Parathyroid adenoma (tissue), 2 donors: Measurements from ENCODE around the gene GRM8.

Source experiments
- H2AFZ ChIP-seq: fragments of 300-600 bp; sonication (generic); one replicate; pipeline ENCODE4 v1.7.0; 2017; ENCODE audit warnings: antibody characterized with exemption, mild to moderate bottlenecking
- H3K27ac ChIP-seq: fragments of 300-600 bp; sonication (generic); one replicate; pipeline ENCODE4 v1.7.0; 2017
- H3K27me3 ChIP-seq: fragments of 300-600 bp; sonication (generic); one replicate; pipeline ENCODE4 v1.7.0; 2017; ENCODE audit warnings: low read length; ENCODE audit not compliant: control insufficient read depth, insufficient read depth
- H3K36me3 ChIP-seq: fragments of 300-600 bp; sonication (generic); one replicate; pipeline ENCODE4 v1.7.0; 2017; ENCODE audit warnings: low read length; ENCODE audit not compliant: control insufficient read depth, insufficient read depth
- H3K4me1 ChIP-seq: fragments of 300-600 bp; sonication (generic); one replicate; pipeline ENCODE4 v1.7.0; 2017; ENCODE audit warnings: control low read depth
- H3K4me2 ChIP-seq: fragments of 300-600 bp; sonication (generic); one replicate; pipeline ENCODE4 v1.7.0; 2017; ENCODE audit warnings: low read length
- H3K4me3 ChIP-seq: fragments of 300-600 bp; sonication (generic); one replicate; pipeline ENCODE4 v1.7.0; 2017; ENCODE audit warnings: low read depth, low read length
- H3K79me2 ChIP-seq: fragments of 300-600 bp; sonication (generic); one replicate; pipeline ENCODE4 v1.7.0; 2017; ENCODE audit warnings: control low read depth
- H3K9ac ChIP-seq: fragments of 300-600 bp; sonication (generic); one replicate; pipeline ENCODE4 v1.7.0; 2017; ENCODE audit warnings: mild to moderate bottlenecking
- H3K9me3 ChIP-seq: fragments of 300-600 bp; sonication (generic); one replicate; pipeline ENCODE4 v1.7.0; 2017; ENCODE audit warnings: low read length; ENCODE audit not compliant: control insufficient read depth
- TF ChIP-seq, protein P1 (sequence below): fragments of 300-600 bp; sonication (generic); IDR thresholded peaks from one replicate; pipeline ENCODE4 v1.7.0; 2017; ENCODE audit warnings: antibody characterized with exemption, mild to moderate bottlenecking
- donor health status: primary hyperparathyroidism.

Gene GRM8

DNA sequence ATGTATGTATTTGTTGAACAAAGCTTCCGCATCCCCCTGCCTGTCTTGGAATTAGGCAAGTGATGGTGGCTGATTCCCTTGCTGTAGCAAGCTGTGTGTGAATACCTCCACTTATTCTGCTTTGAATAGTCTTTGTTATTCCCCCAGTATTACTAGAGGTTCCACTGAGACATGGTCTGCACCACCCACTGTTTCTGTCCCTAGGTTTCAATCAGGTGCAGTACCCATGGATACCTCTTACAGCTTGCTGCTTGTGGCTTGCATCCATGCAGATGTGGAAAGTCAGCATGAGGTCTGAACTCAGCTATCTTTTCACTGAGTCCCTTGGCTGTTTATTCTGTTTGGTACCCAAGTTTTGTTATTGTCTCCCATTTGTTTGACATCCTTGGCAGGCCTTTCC is 447.4 kb downstream of the GRM8 start:
- no peaks in the 10 kb centered on the region for H3K9me3 ChIP-seq
- H3K9ac ChIP-seq, result no peak overlapping the region
- no peaks in the 10 kb centered on the region for H3K27me3 ChIP-seq
- no peak overlapping the region for H3K27ac ChIP-seq
- no peaks in the 10 kb centered on the region for H3K36me3 ChIP-seq
- no peaks in the 10 kb centered on the region for H3K4me1 ChIP-seq
- H3K4me2 ChIP-seq, result no peak overlapping the region
- H2AFZ ChIP-seq, result no peak overlapping the region
- no peaks in the 10 kb centered on the region for H3K79me2 ChIP-seq
- TF ChIP-seq, protein P1, sequence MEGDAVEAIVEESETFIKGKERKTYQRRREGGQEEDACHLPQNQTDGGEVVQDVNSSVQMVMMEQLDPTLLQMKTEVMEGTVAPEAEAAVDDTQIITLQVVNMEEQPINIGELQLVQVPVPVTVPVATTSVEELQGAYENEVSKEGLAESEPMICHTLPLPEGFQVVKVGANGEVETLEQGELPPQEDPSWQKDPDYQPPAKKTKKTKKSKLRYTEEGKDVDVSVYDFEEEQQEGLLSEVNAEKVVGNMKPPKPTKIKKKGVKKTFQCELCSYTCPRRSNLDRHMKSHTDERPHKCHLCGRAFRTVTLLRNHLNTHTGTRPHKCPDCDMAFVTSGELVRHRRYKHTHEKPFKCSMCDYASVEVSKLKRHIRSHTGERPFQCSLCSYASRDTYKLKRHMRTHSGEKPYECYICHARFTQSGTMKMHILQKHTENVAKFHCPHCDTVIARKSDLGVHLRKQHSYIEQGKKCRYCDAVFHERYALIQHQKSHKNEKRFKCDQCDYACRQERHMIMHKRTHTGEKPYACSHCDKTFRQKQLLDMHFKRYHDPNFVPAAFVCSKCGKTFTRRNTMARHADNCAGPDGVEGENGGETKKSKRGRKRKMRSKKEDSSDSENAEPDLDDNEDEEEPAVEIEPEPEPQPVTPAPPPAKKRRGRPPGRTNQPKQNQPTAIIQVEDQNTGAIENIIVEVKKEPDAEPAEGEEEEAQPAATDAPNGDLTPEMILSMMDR, result no peak
- H3K4me3 ChIP-seq, result no peak overlapping the region

DNA sequence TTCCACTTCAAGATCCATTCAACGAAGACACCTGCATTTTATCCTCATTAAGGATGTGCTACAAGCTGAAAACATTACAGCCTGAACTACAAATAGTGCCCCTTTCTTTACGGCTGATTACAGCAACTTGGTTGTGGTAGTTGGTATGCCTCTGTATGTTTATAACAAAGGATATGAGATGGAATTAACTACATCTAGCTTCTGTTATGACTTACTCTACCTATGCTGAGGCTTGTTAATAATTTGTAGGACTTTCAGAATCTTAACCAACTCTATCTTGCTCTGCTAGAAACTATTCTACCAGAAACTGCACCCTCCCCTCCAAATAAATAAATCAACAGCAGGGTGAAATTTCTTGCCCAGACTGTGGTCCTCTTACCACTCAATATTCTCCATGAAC is 448.1 kb downstream of the GRM8 start:
- Histone ChIP-seq H3K4me1 (no peaks in the 10 kb centered on the region), H3K9me3 (no peaks in the 10 kb centered on the region), H3K4me3 (no peak overlapping the region), H3K9ac (no peak overlapping the region), H3K27ac (no peak overlapping the region), H3K4me2 (no peak overlapping the region), H3K27me3 (no peaks in the 10 kb centered on the region), H3K36me3 (no peaks in the 10 kb centered on the region), H2AFZ (no peak overlapping the region), H3K79me2 (no peaks in the 10 kb centered on the region)
- TF ChIP-seq, protein P1, result no peak

DNA sequence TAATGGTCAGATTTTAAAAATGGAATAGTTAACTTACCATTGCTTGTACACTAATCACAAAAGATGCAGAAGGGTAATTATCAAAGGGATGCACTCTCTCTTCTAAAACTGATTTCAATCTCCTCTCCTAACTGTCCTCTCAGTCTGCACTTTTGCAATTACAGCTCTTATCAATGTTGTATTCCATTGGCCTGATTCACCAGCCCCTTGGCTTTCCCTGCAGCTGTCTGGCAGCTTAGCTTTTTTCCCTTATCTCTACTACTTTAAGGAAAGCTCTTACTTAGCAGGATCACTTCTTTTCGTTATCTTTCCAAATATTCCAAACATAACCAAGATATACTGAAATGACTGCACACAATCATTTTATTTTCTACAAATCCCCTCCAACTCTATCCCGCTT is 448.8 kb downstream of the GRM8 start:
- TF ChIP-seq, protein P1, result no peak
- H2AFZ ChIP-seq, result no peak overlapping the region
- no peak overlapping the region for H3K4me3 ChIP-seq
- H3K27ac ChIP-seq, result no peak overlapping the region
- H3K4me2 ChIP-seq, result no peak overlapping the region
- H3K4me1 ChIP-seq, result no peaks in the 10 kb centered on the region
- H3K27me3 ChIP-seq, result no peaks in the 10 kb centered on the region
- H3K36me3 ChIP-seq, result no peaks in the 10 kb centered on the region
- no peaks in the 10 kb centered on the region for H3K9me3 ChIP-seq
- no peaks in the 10 kb centered on the region for H3K79me2 ChIP-seq
- H3K9ac ChIP-seq, result no peak overlapping the region

DNA sequence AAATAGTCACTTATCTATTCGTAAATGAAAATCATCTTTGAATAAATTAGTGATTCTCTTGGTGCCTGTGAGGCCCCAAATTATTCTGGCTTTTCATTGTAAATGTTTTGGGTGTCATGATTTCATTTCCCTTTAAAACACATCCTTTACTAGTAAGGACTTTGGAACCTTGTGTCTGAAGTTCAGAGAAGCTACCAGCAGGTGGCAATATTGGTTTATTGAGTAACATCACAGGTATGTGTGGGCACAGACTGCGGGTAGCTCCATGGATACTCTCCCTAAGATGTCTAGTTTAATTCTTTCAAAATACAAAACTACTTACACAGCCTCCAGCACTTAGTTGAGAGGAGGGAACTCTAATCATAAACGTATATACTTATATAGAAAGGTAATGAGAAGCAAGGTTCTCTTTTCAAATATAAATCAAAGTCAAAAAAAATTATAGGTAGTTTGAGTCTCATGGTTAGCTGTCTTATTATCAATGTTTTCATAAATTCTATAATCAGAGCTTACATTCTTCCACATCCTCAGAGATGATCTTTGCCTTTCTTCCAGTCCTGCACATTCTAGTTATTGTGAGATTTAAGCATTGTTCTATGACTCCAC is 449.6 kb downstream of the GRM8 start:
- Histone ChIP-seq H3K79me2 (no peaks in the 10 kb centered on the region), H3K9me3 (no peaks in the 10 kb centered on the region), H3K4me3 (no peak overlapping the region), H2AFZ (no peak overlapping the region), H3K4me2 (no peak overlapping the region), H3K27ac (no peak overlapping the region), H3K36me3 (no peaks in the 10 kb centered on the region), H3K4me1 (no peaks in the 10 kb centered on the region), H3K9ac (no peak overlapping the region), H3K27me3 (no peaks in the 10 kb centered on the region)
- TF ChIP-seq, protein P1, result peak; percentile 65

DNA sequence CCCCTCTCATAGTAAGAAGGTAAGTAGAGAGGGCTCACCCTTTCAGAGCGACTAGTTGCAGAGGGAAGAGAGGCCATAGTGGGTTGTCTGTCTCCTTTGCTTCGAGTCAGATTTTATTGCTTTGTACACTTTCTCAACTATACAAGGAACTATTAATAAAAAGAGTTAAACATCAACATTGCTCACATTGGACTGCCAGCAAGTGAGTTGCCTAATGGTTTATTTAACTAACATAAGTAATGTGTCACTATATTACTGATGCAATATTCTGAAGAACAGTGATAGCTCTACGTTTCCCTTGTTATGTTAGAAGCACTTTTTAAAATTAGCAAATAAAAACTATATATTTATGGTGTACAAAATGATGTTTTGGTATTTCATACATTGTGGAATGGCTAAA is 451.0 kb downstream of the GRM8 start:
- no peak overlapping the region for H3K9ac ChIP-seq
- H3K9me3 ChIP-seq, result no peaks in the 10 kb centered on the region
- no peak overlapping the region for H3K4me3 ChIP-seq
- no peaks in the 10 kb centered on the region for H3K36me3 ChIP-seq
- no peak overlapping the region for H3K27ac ChIP-seq
- no peak overlapping the region for H2AFZ ChIP-seq
- H3K27me3 ChIP-seq, result no peaks in the 10 kb centered on the region
- H3K4me2 ChIP-seq, result no peak overlapping the region
- no peaks in the 10 kb centered on the region for H3K4me1 ChIP-seq
- TF ChIP-seq, protein P1, result no peak
- no peaks in the 10 kb centered on the region for H3K79me2 ChIP-seq
